Stimulated activated naive CD8-positive, alpha-beta T cell treated with anti-CD3 and anti-CD28 coated beads, Interleukin-15, amount 100 ng/mL, for 72 hours (primary cell): Measurements from ENCODE around the gene JPH3.
"Not testable (repeated sequence)": the region's sequence is repeated elsewhere in the genome, so short reads cannot be mapped to it uniquely, and the experiment has no call there.

Experiments used
- ATAC-seq: fragments of 150-1000 bp; cut with Tn5 transposase; 2 replicates; pipeline ENCODE4 v1.10.0; 2021; ENCODE audit warnings: mild to moderate bottlenecking, moderate library complexity
- DNase-seq, 2 donors: peaks; one replicate each; pipeline ENCODE4 v3.0.0; 2021 to 2022
- H3K27ac Mint-ChIP-seq, 2 donors: one replicate each; pipeline ENCODE4 v1.8.0; 2022; ENCODE audit warnings: mild to moderate bottlenecking in 2 of 2, mixed read lengths in 2 of 2, moderate library complexity in 2 of 2
- H3K27me3 Mint-ChIP-seq: one replicate; pipeline ENCODE4 v1.8.0; 2022; ENCODE audit warnings: mixed read lengths
- H3K4me1 Mint-ChIP-seq: one replicate; pipeline ENCODE4 v1.8.0; 2022; ENCODE audit warnings: mild to moderate bottlenecking, mixed read lengths
- H3K4me3 Mint-ChIP-seq, 2 donors: one replicate each; pipeline ENCODE4 v1.8.0; 2022; ENCODE audit warnings: mild to moderate bottlenecking in 2 of 2, mixed read lengths in 2 of 2, moderate library complexity in 1 of 2
- H3K9me3 Mint-ChIP-seq, 2 donors: one replicate each; pipeline ENCODE4 v1.8.0; 2022; ENCODE audit warnings: mixed read lengths in 2 of 2

The JPH3 gene

DNA sequence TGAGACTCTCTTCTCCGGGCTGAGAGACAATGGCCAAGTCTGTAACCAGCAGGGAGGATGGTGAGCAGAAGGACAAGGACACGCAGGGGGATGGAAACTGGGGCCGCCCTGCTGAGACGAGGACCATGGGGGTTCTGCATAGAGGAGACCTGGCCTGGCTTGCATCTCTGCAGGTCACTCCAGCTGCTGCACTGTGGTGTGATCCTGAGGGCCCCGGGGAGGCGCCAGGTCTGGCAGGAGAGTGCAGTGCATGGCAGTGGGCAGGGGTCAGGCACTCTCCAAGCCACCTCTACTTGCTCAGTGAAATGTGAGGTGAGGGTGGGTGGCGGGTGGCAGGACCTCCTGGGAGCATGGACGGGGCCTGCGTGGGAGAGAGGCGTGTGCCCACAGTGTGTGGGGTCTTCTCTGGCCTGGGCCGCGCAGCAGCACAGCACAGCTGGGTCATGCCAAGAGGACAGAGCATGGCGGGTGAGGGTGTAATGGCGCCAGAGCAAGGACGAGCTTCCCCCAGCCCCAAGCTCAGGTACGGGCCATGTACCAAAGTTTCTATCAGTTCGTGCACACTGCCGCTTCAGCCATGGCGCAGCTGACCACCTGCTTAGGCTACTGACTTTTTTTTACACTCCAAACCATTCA, 120.4 kb downstream of the JPH3 start:
- Mint-ChIP-seq H3K4me3 (no peak overlapping the region), H3K9me3 (no peaks in the 10 kb centered on the region), H3K27ac (no peak overlapping the region)

DNA sequence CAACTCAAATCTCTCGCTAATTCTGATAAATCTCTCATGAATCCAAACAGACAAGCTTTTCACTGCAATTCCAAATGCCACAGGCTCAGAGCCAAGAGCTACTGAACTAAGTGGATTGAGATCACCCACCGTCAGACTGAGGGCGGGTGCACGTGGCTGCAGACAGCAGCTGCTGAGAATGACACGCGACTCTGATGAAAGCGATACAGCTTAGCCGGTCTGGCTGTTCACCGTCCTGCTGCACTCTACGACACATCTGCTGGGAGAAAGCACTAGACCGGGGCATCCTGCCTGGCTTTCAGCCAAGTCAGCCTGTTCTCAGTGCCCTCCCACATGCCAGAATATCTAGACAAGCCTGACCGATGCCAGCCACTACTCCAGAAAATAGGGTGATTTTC, 120.9 kb downstream of the JPH3 start:
- Mint-ChIP-seq H3K4me1 (peaks cover 10% of the 10 kb centered on the region), H3K4me3 (no peak overlapping the region), H3K9me3 (no peaks in the 10 kb centered on the region), H3K27ac (peak overlapping the region in 1 of 2 donors; percentile 12), H3K27me3 (no peaks in the 10 kb centered on the region)
- ATAC-seq (peak; percentile 53), DNase-seq (no peak)

More for the DNA sequence above, 120.4 kb downstream of the JPH3 start:
- H3K4me1 Mint-ChIP-seq, result peaks cover 10% of the 10 kb centered on the region
- ATAC-seq (peak; percentile 21), DNase-seq (no peak)
- no peaks in the 10 kb centered on the region for H3K27me3 Mint-ChIP-seq

DNA sequence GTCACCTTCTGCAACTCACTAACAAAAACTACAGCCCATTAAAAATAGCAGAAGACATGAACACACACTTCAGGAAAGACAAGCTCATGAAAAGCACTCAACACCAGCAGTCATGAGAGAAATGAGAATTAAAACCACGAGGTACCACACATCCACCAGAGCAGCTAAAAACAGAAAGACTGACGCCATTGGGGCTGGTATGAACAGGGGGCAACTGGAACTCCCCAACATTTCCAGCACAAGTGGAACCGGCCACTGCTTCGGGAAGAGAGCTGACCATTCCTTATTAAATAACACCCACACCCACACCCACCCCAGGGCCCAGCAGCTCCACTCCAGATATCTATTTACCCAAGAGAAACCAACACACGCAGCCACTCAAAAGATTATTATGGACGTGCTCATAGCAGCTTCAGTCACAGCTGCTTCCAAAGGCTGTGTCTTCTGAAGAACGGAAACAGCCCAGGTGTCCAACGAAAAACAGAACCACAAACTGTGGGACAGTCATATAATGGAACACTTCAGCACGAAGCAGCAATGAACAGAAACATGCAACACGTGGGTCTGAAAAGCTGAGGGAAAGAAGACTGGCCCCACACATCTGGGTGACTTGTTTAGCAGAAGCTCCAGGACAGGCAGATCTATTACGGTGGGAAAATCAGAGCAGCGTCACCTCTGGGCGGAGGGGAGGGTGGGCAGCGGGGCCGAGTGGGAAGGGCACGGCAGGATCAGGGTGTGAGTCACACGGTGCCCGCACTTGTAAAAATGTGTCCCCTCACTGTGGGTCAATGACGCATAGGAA, 122.4 kb downstream of the JPH3 start:
- no peak for ATAC-seq

DNA sequence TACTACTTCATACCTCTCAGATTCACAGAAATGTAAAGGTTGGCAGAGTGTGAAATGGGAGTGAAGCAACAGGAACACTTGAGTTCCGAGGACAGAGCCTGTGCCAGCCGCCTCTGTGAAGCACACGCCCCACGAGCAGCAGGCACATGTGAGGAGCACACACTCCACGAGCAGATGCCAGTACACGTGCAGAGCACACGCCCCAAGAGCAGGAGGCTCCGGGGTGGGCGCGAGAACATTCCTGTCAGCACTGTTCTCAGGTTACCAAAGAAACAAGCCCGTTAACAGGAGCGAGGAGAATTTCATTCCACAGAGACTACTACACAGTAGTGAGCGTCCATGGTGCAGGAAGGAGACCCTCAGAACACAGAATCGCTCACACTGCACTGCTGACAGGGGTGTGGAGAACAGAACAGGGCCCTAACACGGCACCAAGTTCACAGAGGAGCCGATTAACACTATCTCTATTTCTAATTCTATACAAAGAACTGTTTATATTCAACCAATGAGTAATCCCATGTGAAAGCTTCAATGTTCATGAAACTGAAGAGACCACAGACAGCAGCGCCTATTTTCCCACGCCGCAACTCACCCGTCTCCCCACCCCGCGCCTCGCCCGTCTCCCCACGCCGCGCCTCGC, 123.4 kb downstream of the JPH3 start:
- H3K4me1 Mint-ChIP-seq, result peaks cover 10% of the 10 kb centered on the region
- no peaks in the 10 kb centered on the region for H3K27me3 Mint-ChIP-seq
- H3K9me3 Mint-ChIP-seq, result no peaks in the 10 kb centered on the region
- ATAC-seq (peak; percentile 61), DNase-seq (no peak)
- peak overlapping the region in 1 of 2 donors; percentile 30 for H3K27ac Mint-ChIP-seq
- no peak overlapping the region for H3K4me3 Mint-ChIP-seq

More for the DNA sequence above, 122.4 kb downstream of the JPH3 start:
- DNase-seq, result no peak
- Mint-ChIP-seq H3K27ac (peak overlapping the region; percentile 38 to 58), H3K9me3 (no peaks in the 10 kb centered on the region), H3K4me1 (peaks cover 10% of the 10 kb centered on the region), H3K27me3 (no peaks in the 10 kb centered on the region), H3K4me3 (no peak overlapping the region)

DNA sequence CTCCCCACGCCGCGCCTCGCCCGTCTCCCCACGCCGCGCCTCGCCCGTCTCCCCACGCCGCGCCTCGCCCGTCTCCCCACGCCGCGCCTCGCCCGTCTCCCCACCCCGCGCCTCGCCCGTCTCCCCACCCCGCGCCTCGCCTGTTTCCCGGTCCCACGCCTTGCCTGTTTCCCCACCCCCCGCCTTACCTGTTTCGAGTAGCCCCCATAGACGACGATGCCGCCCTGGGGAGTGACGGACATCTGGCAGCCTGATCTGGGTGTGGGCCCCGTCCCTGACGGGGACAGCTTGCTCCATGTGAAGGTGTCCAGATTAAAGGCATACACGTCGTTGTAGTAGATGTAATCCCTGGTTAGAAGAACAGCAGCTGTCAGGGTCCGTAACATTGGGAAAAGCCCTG, 124.3 kb downstream of the JPH3 start:
- H3K27me3 Mint-ChIP-seq, DNase-seq, H3K9me3 Mint-ChIP-seq, H3K4me1 Mint-ChIP-seq, H3K4me3 Mint-ChIP-seq: not testable (repeated sequence)
- ATAC-seq, result peak; percentile 48
- H3K27ac Mint-ChIP-seq, result peak overlapping the region in 1 of 2 donors; percentile 1

DNA sequence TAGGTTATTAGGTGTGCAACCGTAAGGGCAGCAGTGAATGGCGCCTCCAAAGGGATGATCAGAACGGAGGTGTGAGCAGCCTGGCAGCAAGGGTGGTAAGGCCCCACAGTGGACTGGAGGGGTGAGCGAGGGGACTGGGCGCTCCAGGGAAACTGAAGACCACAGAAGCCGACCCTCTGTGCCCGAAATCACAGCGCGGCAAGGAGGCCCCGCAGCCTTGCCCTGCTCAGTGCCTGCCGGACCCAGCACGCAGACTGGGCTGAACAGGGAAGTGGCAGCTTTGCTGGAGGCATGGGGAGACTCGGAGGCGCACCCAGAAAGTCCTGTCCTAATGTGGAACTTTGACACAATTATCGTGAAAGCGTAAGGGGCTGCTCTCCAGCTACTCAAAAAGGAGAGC, 125.0 kb downstream of the JPH3 start:
- Mint-ChIP-seq H3K4me1 (peaks cover 10% of the 10 kb centered on the region), H3K9me3 (no peaks in the 10 kb centered on the region), H3K4me3 (no peak overlapping the region), H3K27ac (no peak overlapping the region), H3K27me3 (no peaks in the 10 kb centered on the region)
- DNase-seq, result no peak
- ATAC-seq, result no peak

DNA sequence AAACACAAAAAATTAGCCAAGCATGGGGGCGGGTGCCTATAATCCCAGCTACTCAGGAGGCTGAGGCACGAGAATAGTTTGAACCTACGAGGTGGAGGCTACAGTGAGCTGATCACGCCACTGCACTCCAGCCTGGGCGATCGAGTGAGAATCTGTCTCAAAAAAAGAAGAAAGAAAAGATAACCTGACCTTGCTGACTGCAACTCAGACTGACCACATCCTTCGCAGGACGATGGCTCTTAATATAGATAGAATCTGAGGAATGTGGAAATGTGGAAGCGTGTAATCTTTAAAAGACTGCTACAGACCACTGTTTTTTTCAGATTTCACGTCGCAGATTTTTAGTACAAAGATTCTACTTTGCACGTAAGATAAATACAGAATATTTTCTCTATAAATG, 125.7 kb downstream of the JPH3 start:
- Mint-ChIP-seq H3K27me3 (no peaks in the 10 kb centered on the region), H3K4me1 (peaks cover 10% of the 10 kb centered on the region)
- no peak for ATAC-seq

DNA sequence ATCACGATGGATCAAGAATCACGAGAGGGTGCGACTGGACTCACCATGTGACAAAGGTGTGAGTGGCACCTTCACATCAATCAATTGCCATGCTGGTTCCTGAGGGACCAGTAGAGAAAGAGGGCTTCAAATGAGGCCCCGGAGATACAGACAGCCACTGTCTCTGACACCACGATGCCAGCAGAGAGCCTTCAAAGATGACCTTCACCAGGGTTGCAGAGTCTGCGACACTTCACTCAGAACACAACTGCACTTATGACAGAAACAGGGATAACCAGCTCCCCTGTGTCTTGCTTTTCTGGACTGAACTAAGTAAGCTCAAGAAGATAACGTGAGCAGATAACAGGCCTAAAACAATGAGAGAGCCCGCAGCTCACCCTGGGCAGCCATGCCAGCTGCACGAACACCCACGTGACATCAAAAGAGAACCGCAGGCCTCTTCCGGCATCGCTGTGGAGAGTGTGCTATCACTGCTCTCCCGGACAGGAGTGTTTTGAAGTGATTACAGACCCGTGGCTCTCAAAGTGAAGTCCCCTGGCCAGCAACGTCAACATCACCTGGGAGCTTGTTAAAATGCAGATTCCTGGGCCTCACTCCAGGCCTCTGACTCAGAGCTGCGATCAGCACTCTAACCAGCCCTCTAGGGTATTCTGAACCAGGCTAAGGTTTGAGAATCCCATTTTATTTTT, 127.1 kb downstream of the JPH3 start:
- peaks cover 20% of the 10 kb centered on the region for H3K4me1 Mint-ChIP-seq

More for the DNA sequence above, 125.7 kb downstream of the JPH3 start:
- H3K27ac Mint-ChIP-seq, result peak overlapping the region in 1 of 2 donors; percentile 34
- H3K9me3 Mint-ChIP-seq, result no peaks in the 10 kb centered on the region
- H3K4me3 Mint-ChIP-seq, result no peak overlapping the region
- no peak for DNase-seq

DNA sequence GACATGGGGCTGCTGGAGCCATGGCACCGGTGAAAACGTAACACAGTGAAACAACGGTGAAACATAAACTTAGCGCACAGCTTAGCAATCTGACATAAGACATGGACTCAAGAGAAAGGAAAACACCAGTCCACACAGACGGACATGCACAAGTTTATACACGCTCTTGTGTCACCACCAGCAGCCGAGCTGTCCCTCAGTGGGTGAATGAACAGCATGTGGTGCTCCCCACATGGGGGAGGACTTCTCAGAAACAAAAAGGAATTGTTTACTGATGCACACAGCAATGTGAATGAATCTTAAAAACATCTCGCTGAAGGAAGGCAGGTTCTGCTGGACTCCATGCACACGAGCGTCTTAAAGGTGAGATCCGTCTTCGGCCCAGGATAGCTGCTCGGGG, 129.3 kb downstream of the JPH3 start:
- ATAC-seq, result no peak
- no peak overlapping the region for H3K4me3 Mint-ChIP-seq
- no peaks in the 10 kb centered on the region for H3K9me3 Mint-ChIP-seq
- no peak for DNase-seq
- H3K27ac Mint-ChIP-seq, result no peak overlapping the region
- peaks cover 22% of the 10 kb centered on the region for H3K4me1 Mint-ChIP-seq
- no peaks in the 10 kb centered on the region for H3K27me3 Mint-ChIP-seq

More for the DNA sequence above, 127.1 kb downstream of the JPH3 start:
- peak overlapping the region in 1 of 2 donors; percentile 27 for H3K27ac Mint-ChIP-seq
- H3K9me3 Mint-ChIP-seq, result no peaks in the 10 kb centered on the region
- no peak overlapping the region for H3K4me3 Mint-ChIP-seq
- ATAC-seq (no peak), DNase-seq (no peak)
- no peaks in the 10 kb centered on the region for H3K27me3 Mint-ChIP-seq

DNA sequence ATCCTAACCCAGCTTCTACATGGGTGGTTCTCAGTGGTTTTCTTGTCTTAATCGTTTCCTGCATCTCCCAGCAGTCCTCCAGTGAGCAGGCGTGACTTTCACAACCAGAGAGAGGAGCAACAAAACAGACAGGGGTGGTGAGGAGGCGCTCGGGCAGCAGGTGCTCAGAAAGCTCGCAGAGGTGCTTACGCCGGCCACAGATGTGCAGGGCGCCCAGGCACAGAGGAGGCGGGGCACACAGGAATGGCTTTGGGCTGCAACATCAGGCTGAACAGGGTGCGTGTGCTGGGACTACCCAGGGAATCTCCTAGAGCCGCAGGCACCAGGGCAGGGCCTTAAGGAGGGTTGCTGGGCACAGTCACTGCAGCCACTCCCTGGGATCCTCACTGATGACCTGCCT, 130.9 kb downstream of the JPH3 start:
- no peak for DNase-seq
- Mint-ChIP-seq H3K4me3 (no peak overlapping the region), H3K4me1 (peaks cover 22% of the 10 kb centered on the region), H3K9me3 (no peaks in the 10 kb centered on the region), H3K27me3 (no peaks in the 10 kb centered on the region), H3K27ac (no peak overlapping the region)
- no peak for ATAC-seq

DNA sequence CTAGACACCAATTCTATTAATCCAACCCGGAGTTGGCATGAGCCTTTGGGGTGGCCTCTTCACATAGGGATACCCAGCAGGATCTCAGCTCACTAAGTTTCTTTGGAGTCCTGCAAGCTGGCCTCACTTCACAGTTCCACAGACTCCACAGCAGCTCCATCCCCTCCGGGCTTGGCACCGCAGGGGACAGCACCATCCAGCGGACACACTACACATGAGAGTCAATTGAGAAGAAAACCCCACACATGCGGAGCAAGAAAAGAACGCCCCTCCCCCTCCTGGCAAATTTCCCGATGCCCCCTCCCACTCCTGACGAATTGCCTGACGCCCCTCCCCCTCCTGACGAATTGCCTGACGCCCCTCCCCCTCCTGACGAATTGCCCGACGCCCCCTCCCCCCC, 132.3 kb downstream of the JPH3 start:
- H3K9me3 Mint-ChIP-seq, result no peaks in the 10 kb centered on the region
- no peak overlapping the region for H3K4me3 Mint-ChIP-seq
- ATAC-seq (no peak), DNase-seq (no peak)
- no peaks in the 10 kb centered on the region for H3K27me3 Mint-ChIP-seq
- peaks cover 22% of the 10 kb centered on the region for H3K4me1 Mint-ChIP-seq
- no peak overlapping the region for H3K27ac Mint-ChIP-seq

DNA sequence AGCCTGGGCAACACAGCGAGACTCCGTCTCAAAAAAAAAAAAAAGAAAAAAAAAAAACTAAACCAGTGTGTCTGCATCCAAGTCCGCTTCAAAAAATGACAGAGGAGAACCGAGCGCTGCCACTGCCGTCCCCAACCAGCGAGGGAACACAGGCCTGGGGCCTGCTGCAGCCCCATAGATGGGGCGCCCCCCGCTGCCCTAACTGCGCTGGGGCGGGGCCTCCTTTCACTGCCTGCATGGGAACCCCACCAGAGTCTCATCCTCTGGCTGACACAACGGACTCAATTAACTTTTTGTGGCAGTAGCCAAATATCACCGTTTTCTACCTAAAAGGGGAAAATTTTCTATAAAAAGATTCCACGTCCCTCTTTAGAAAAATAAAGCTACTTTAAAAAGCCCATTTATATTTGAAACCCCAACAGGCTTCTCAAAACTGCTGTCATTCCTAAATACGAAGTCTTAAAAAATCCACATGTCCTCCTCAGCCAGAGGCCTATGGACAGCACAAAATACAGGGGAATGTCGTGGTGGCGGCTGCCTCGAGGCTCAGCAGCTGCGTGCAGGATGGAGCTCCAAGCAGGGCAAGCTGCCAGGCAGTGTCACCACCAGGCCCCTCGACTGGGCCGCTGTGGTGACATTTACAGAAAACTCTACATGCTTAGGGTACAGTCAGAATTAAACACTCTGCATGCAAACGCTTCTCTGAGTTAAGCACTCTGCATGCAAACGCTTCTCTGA, 133.1 kb downstream of the JPH3 start:
- no peaks in the 10 kb centered on the region for H3K27me3 Mint-ChIP-seq
- ATAC-seq (no peak), DNase-seq (no peak)
- H3K27ac Mint-ChIP-seq, result no peak overlapping the region
- peaks cover 23% of the 10 kb centered on the region for H3K4me1 Mint-ChIP-seq
- no peaks in the 10 kb centered on the region for H3K9me3 Mint-ChIP-seq
- no peak overlapping the region for H3K4me3 Mint-ChIP-seq

DNA sequence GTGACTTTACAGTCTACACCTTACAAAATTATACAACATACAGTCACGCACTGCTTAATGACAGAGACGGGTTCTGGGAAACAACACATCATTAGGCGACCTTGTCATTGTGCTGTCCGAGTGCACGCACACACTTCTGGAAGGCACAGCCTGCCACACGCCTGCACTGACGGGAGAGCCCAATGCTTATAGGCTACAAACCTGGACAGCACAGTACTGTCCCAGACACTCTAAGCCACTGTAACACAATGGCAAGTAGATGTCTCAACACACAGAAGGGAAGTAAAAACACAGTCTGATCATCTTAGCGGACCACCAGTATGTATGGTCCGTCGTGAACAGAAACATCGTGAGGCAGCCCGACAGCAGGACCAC, 133.7 kb downstream of the JPH3 start:
- H3K27me3 Mint-ChIP-seq, result no peaks in the 10 kb centered on the region
- H3K27ac Mint-ChIP-seq, result no peak overlapping the region
- peaks cover 29% of the 10 kb centered on the region for H3K4me1 Mint-ChIP-seq
- H3K9me3 Mint-ChIP-seq, result no peaks in the 10 kb centered on the region
- ATAC-seq (no peak), DNase-seq (no peak)
- H3K4me3 Mint-ChIP-seq, result no peak overlapping the region

DNA sequence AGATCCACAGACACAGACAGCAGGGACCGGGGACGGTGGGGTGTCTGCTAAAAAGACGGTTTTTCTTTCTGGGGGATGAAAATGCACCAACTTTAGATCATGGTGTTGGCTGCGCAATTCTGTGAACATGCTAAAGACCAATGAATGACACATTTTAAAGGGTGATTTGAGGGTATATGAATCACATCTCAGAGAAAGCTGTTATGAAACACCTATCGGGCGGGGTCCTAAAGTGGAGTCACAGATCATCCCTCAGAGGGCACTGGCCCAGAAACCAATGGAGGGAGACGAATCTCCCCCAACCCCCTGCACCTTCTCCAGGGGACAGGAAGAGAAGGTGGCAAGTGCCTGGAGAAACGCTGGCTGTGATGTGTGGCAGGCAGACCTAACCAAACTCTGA, 137.5 kb downstream of the JPH3 start:
- Mint-ChIP-seq H3K4me3 (no peak overlapping the region), H3K9me3 (no peaks in the 10 kb centered on the region), H3K27me3 (no peaks in the 10 kb centered on the region), H3K27ac (no peak overlapping the region), H3K4me1 (peaks cover 21% of the 10 kb centered on the region)
- DNase-seq (no peak), ATAC-seq (no peak)

DNA sequence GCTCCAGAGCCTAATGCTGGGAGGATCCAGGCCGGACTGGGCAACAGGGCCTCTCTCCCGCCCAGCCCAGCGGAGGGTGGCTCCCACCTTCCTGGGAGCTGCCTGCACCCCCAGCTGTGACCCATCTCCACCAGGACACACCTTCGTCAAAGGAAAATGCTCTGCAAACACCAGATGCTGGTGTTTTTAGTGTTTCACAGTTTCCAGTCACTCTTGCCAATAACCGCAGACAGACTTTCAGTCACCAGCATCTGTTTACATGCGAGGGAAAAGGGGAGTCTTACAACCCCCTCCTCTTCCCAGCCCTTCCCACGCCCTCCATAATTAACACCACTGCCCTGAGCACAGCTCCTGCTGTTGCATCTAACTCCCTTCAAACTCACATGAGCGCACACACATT, 138.1 kb downstream of the JPH3 start:
- no peak overlapping the region for H3K4me3 Mint-ChIP-seq
- no peaks in the 10 kb centered on the region for H3K9me3 Mint-ChIP-seq
- H3K27me3 Mint-ChIP-seq, result no peaks in the 10 kb centered on the region
- ATAC-seq (no peak), DNase-seq (no peak)
- H3K27ac Mint-ChIP-seq, result peak overlapping the region; percentile 48 to 59
- H3K4me1 Mint-ChIP-seq, result peaks cover 21% of the 10 kb centered on the region
